ACHN (cell line): ENCODE results near the gene THEMIS2.
A peak's percentile ranks its signal among the peaks of the same experiment; 100 is the strongest.
"Not testable (repeated sequence)": the region's sequence is repeated elsewhere in the genome, so short reads cannot be mapped to it uniquely, and the experiment has no call there.

Experiments used
- DNase-seq: peaks from one replicate; pipeline ENCODE4 v3.0.0-alpha.2; 2015
- in situ Hi-C: cut with HindIII; loops from 2 replicates; pipeline ENCODE4 v1.10.0; 2017; ENCODE audit warnings: low sequenced_read_pairs, low pct_ligation_motif_present, low pct_unique_long_range_greater_than_20kb

The THEMIS2 gene

GRCh38 chr1:27861436-27861835, 10.9 kb upstream of the THEMIS2 start:
- no peak for DNase-seq
- in situ Hi-C loops, result no loop called here

- in situ Hi-C loops, result no loop called here
- DNase-seq, result no peak
These were observed 10.3 kb upstream of the THEMIS2 start for GRCh38 chr1:27862004-27862403.

GRCh38 chr1:27862671-27863537, 9.4 kb upstream of the THEMIS2 start:
- in situ Hi-C loops, result no loop called here
- peak; percentile 96 for DNase-seq

GRCh38 chr1:27863538-27863915, 8.8 kb upstream of the THEMIS2 start:
- in situ Hi-C loops, result no loop called here

GRCh38 chr1:27864264-27864895, 8.0 kb upstream of the THEMIS2 start:
- DNase-seq, result no peak
- in situ Hi-C loops, result no loop called here

More at GRCh38 chr1:27863538-27863915, 8.8 kb upstream of the THEMIS2 start:
- no peak for DNase-seq

- in situ Hi-C loops, result no loop called here
- no peak for DNase-seq
These were observed 6.5 kb upstream of the THEMIS2 start for GRCh38 chr1:27865821-27866220.

- no peak for DNase-seq
- in situ Hi-C loops, result no loop called here
These were observed 3.8 kb upstream of the THEMIS2 start for GRCh38 chr1:27868556-27868931.

GRCh38 chr1:27868932-27869718, 3.2 kb upstream of the THEMIS2 start:
- no peak for DNase-seq
- in situ Hi-C loops, result no loop called here

GRCh38 chr1:27869719-27870085, 2.6 kb upstream of the THEMIS2 start:
- in situ Hi-C loops, result no loop called here

GRCh38 chr1:27871076-27871475, 1.3 kb upstream of the THEMIS2 start:
- DNase-seq, in situ Hi-C loops: not testable (repeated sequence)

More at GRCh38 chr1:27869719-27870085, 2.6 kb upstream of the THEMIS2 start:
- no peak for DNase-seq

- no peak for DNase-seq
These were observed 633 bp downstream of the THEMIS2 start for GRCh38 chr1:27872802-27873551.

GRCh38 chr1:27873671-27874384, 1.5 kb downstream of the THEMIS2 start:
- no peak for DNase-seq
- in situ Hi-C loops, result no loop called here

More at GRCh38 chr1:27872802-27873551, 633 bp downstream of the THEMIS2 start:
- in situ Hi-C loops, result no loop called here

- in situ Hi-C loops, result no loop called here
- DNase-seq, result no peak
These were observed 4.2 kb downstream of the THEMIS2 start for GRCh38 chr1:27876341-27877114.

- in situ Hi-C loops, result no loop called here
- DNase-seq, result no peak
These were observed 4.7 kb downstream of the THEMIS2 start for GRCh38 chr1:27877115-27877416.

- in situ Hi-C loops, result no loop called here
These were observed 5.7 kb downstream of the THEMIS2 start for GRCh38 chr1:27878039-27878438.

GRCh38 chr1:27878787-27879335, 6.5 kb downstream of the THEMIS2 start:
- no peak for DNase-seq
- in situ Hi-C loops, result no loop called here

More at GRCh38 chr1:27878039-27878438, 5.7 kb downstream of the THEMIS2 start:
- DNase-seq, result no peak

GRCh38 chr1:27879374-27880082, 7.2 kb downstream of the THEMIS2 start:
- DNase-seq, result no peak
- in situ Hi-C loops, result no loop called here
